GM18861 (cell line): ENCODE measurements around the gene PRTN3.
"Not testable (repeated sequence)": the region's sequence is repeated elsewhere in the genome, so short reads cannot be mapped to it uniquely, and the experiment has no call there.

Experiments used
- ATAC-seq: cut with Tn5 transposase; IDR thresholded peaks from one replicate; pipeline ENCODE4 v1.9.1; 2021; ENCODE audit not compliant: unreplicated experiment

PRTN3 gene

GRCh38 chr19:862581-863314 is 21.9 kb downstream of the PRTN3 start:
- ATAC-seq = no peak

- ATAC-seq = no peak
Observed at GRCh38 chr19:863315-863620, 22.5 kb downstream of the PRTN3 start.

- no peak for ATAC-seq
Observed at GRCh38 chr19:866769-867300, 26.0 kb downstream of the PRTN3 start.

GRCh38 chr19:867301-867793 is 26.5 kb downstream of the PRTN3 start:
- no peak for ATAC-seq

GRCh38 chr19:867855-868457 is 27.2 kb downstream of the PRTN3 start:
- no peak for ATAC-seq

- no peak for ATAC-seq
Observed at GRCh38 chr19:868458-869244, 27.9 kb downstream of the PRTN3 start.

- no peak for ATAC-seq
Observed at GRCh38 chr19:869245-870177, 28.7 kb downstream of the PRTN3 start.

GRCh38 chr19:870314-870713 is 29.5 kb downstream of the PRTN3 start:
- ATAC-seq = no peak

GRCh38 chr19:870963-871401 is 30.2 kb downstream of the PRTN3 start:
- no peak for ATAC-seq

- no peak for ATAC-seq
Observed at GRCh38 chr19:871446-872265, 30.9 kb downstream of the PRTN3 start.

- ATAC-seq = no peak
Observed at GRCh38 chr19:872266-872951, 31.6 kb downstream of the PRTN3 start.

- ATAC-seq = no peak
Observed at GRCh38 chr19:873084-873483, 32.3 kb downstream of the PRTN3 start.

GRCh38 chr19:873561-874041 is 32.8 kb downstream of the PRTN3 start:
- no peak for ATAC-seq

- no peak for ATAC-seq
Observed at GRCh38 chr19:875265-875879, 34.6 kb downstream of the PRTN3 start.

- no peak for ATAC-seq
Observed at GRCh38 chr19:876089-876488, 35.3 kb downstream of the PRTN3 start.

- ATAC-seq = no peak
Observed at GRCh38 chr19:876780-877314, 36.0 kb downstream of the PRTN3 start.

- not testable (repeated sequence) for ATAC-seq
Observed at GRCh38 chr19:877992-878660, 37.3 kb downstream of the PRTN3 start.
